BLaER1 (cell line): Measurements from ENCODE around the gene DNMT1.

Experiments
- H3K27ac ChIP-seq: shearing (Covaris generic); formaldehyde crosslinking; 2 replicates; pipeline ENCODE4 v1.8.1; 2022
- H3K27me3 ChIP-seq: shearing (Covaris generic); formaldehyde crosslinking; 2 replicates; pipeline ENCODE4 v1.8.1; 2022
- H3K36me3 ChIP-seq: shearing (Covaris generic); formaldehyde crosslinking; 2 replicates; pipeline ENCODE4 v1.8.1; 2022
- H3K4me1 ChIP-seq: shearing (Covaris generic); formaldehyde crosslinking; 2 replicates; pipeline ENCODE4 v1.8.1; 2022
- H3K4me2 ChIP-seq: shearing (Covaris generic); formaldehyde crosslinking; 2 replicates; pipeline ENCODE4 v1.8.1; 2022
- H3K4me3 ChIP-seq: shearing (Covaris generic); formaldehyde crosslinking; 2 replicates; pipeline ENCODE4 v1.8.1; 2022
- H3K9ac ChIP-seq: shearing (Covaris generic); formaldehyde crosslinking; 2 replicates; pipeline ENCODE4 v1.8.1; 2022
- H3K9me3 ChIP-seq: shearing (Covaris generic); formaldehyde crosslinking; 2 replicates; pipeline ENCODE4 v1.8.1; 2022
- H4K20me1 ChIP-seq: shearing (Covaris generic); formaldehyde crosslinking; 2 replicates; pipeline ENCODE4 v1.8.1; 2022
- Cebpa-rat ChIP-seq: shearing (Covaris generic); IDR thresholded peaks from 2 replicates; pipeline ENCODE4 v1.8.1; 2022

Gene DNMT1

GRCh38 chr19:10151521-10151920 is 43.2 kb downstream of the DNMT1 start:
- Histone ChIP-seq H3K36me3 (peaks cover 99% of the 10 kb centered on the region), H3K4me1 (peaks cover 9% of the 10 kb centered on the region; the same call in 1 of the 2 replicates), H3K9ac (no peak overlapping the region), H3K9me3 (no peaks in the 10 kb centered on the region), H4K20me1 (peaks cover 37% of the 10 kb centered on the region), H3K4me2 (no peak overlapping the region), H3K27ac (no peak overlapping the region), H3K27me3 (no peaks in the 10 kb centered on the region), H3K4me3 (no peak overlapping the region)
- no peak for TF ChIP-seq Cebpa-rat

GRCh38 chr19:10149427-10149826 is 45.3 kb downstream of the DNMT1 start:
- Histone ChIP-seq H3K9ac (no peak overlapping the region), H4K20me1 (peaks cover 23% of the 10 kb centered on the region), H3K27ac (no peak overlapping the region), H3K4me2 (no peak overlapping the region), H3K36me3 (peaks cover 99% of the 10 kb centered on the region), H3K4me3 (no peak overlapping the region), H3K27me3 (no peaks in the 10 kb centered on the region), H3K9me3 (no peaks in the 10 kb centered on the region), H3K4me1 (peaks cover 9% of the 10 kb centered on the region; the same call in 1 of the 2 replicates)
- no peak for TF ChIP-seq Cebpa-rat

DNA sequence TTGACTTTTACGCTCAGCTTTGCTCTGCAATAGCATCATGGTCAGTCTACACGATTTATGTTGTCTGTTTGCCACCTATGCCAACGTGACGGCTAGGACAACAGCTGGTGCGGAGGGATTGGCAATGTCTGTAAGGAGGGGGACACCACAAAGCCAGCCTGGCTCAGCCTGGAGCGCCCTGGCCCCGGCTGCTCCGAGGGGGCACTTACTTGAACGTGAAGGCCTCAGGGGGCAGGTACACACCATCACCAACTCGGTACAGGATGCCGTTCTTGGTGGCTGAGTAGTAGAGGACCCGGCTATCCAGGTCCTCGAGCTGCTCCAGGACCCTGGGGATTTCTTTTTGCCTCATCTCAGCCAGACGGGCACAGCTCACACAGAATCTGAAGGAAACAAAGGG is 48.6 kb downstream of the DNMT1 start:
- H3K4me2 ChIP-seq = no peak overlapping the region
- TF ChIP-seq Cebpa-rat = no peak
- peaks cover 35% of the 10 kb centered on the region for H3K4me1 ChIP-seq
- H3K4me3 ChIP-seq = no peak overlapping the region
- H3K27ac ChIP-seq = no peak overlapping the region
- H3K36me3 ChIP-seq = peaks cover 99% of the 10 kb centered on the region
- H3K27me3 ChIP-seq = no peaks in the 10 kb centered on the region
- no peaks in the 10 kb centered on the region for H3K9me3 ChIP-seq
- no peaks in the 10 kb centered on the region for H4K20me1 ChIP-seq
- no peak overlapping the region for H3K9ac ChIP-seq

DNA sequence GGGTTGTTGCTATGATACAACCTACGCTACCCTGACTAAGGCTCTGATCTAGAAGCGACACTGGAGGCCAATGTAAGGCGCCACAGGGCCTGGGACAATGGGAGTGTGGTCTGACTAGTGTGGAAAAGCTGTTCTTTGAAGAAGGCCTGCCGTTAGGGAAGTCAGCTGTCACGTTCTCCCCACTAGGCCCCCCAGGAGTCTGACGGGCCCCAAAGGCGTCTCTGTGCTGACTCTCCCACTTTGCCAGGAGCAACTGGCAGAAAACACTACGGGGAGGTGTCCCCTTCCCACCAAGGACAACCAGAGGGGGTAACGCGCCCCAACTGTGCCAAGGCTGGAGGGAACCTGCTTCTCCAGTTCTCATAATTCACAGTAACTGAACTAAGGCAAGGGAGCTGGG is 49.7 kb downstream of the DNMT1 start:
- Histone ChIP-seq H3K36me3 (peaks cover 99% of the 10 kb centered on the region), H3K27ac (0 out of 2 replicates have a peak overlapping the region, but pooled peaks have one; percentile 30), H3K4me3 (no peak overlapping the region), H3K9ac (no peak overlapping the region), H3K27me3 (no peaks in the 10 kb centered on the region), H3K9me3 (no peaks in the 10 kb centered on the region), H3K4me1 (peaks cover 46% of the 10 kb centered on the region), H4K20me1 (no peaks in the 10 kb centered on the region), H3K4me2 (no peak overlapping the region)
- TF ChIP-seq Cebpa-rat = no peak

DNA sequence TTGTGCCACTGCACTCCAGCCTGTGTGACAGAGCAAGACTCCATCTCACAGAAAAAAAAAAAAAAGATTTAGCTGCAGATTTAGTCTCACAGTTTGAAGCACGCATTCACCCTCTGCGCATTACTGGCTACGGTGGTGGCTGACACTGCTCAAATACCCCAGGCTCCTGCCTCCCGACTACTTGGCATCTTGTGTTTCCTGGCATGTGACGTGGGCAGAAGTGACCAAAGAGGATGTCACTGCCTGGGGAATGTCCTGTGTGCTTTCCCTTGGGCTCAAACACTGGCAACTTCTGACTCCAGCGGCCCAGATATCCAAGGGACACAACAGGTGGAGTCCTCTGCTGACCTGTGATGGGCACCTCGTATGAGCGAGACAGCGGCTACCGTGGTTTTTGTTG is 50.4 kb downstream of the DNMT1 start:
- H3K4me1 ChIP-seq = peaks cover 53% of the 10 kb centered on the region
- H3K9ac ChIP-seq = no peak overlapping the region
- H3K4me2 ChIP-seq = no peak overlapping the region
- no peaks in the 10 kb centered on the region for H3K9me3 ChIP-seq
- no peak overlapping the region for H3K27ac ChIP-seq
- TF ChIP-seq Cebpa-rat = no peak
- H3K36me3 ChIP-seq = peaks cover 99% of the 10 kb centered on the region
- no peaks in the 10 kb centered on the region for H4K20me1 ChIP-seq
- H3K4me3 ChIP-seq = no peak overlapping the region
- H3K27me3 ChIP-seq = no peaks in the 10 kb centered on the region

- Histone ChIP-seq H3K4me2 (no peak overlapping the region), H3K36me3 (peaks cover 99% of the 10 kb centered on the region), H3K9me3 (no peaks in the 10 kb centered on the region), H3K27ac (no peak overlapping the region), H3K4me3 (no peak overlapping the region), H3K4me1 (peaks cover 59% of the 10 kb centered on the region), H3K27me3 (no peaks in the 10 kb centered on the region), H3K9ac (no peak overlapping the region), H4K20me1 (no peaks in the 10 kb centered on the region)
- TF ChIP-seq Cebpa-rat = no peak
Measured at GRCh38 chr19:10143681-10144080, 51.1 kb downstream of the DNMT1 start.

- no peaks in the 10 kb centered on the region for H3K9me3 ChIP-seq
- no peak overlapping the region for H3K9ac ChIP-seq
- no peaks in the 10 kb centered on the region for H4K20me1 ChIP-seq
- no peak for TF ChIP-seq Cebpa-rat
- H3K27me3 ChIP-seq = no peaks in the 10 kb centered on the region
- no peak overlapping the region for H3K4me3 ChIP-seq
- H3K27ac ChIP-seq = peak overlapping the region; percentile 41
- H3K36me3 ChIP-seq = peaks cover 100% of the 10 kb centered on the region
- H3K4me1 ChIP-seq = peaks cover 65% of the 10 kb centered on the region
- H3K4me2 ChIP-seq = peak overlapping the region; percentile 22; the same call in 1 of the 2 replicates
Measured at GRCh38 chr19:10142701-10143375, 51.9 kb downstream of the DNMT1 start.

GRCh38 chr19:10141973-10142372 is 52.8 kb downstream of the DNMT1 start:
- Histone ChIP-seq H3K27ac (peak overlapping the region; percentile 41), H3K9me3 (no peaks in the 10 kb centered on the region), H3K36me3 (peaks cover 100% of the 10 kb centered on the region), H4K20me1 (no peaks in the 10 kb centered on the region), H3K9ac (peak overlapping the region; percentile 24; the same call in 1 of the 2 replicates), H3K4me1 (peaks cover 68% of the 10 kb centered on the region), H3K4me2 (peak overlapping the region; percentile 22; the same call in 1 of the 2 replicates), H3K4me3 (no peak overlapping the region), H3K27me3 (no peaks in the 10 kb centered on the region)
- no peak for TF ChIP-seq Cebpa-rat

DNA sequence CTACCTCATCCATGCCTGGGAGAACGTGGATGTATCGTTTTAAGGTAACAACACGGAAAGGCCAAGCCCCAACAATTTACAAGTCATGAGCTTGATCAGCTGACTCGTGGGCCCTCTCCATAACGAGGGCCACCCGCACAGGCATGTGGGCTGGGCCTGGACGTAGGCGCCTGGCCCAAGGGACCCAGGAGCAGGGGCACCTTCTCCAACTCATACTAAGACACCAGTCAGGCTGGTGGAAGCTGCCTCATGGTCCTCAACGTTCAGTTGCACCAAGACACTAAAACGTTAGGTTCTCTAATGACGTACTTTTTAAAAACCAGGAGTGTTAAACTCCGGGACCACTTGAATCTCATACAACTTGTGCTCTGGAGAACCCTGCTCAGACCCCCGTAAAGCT is 53.3 kb downstream of the DNMT1 start:
- Histone ChIP-seq H3K27ac (peak overlapping the region; percentile 86), H3K36me3 (peaks cover 100% of the 10 kb centered on the region), H3K27me3 (no peaks in the 10 kb centered on the region), H3K4me1 (peaks cover 73% of the 10 kb centered on the region), H3K9ac (0 out of 2 replicates have a peak overlapping the region, but pooled peaks have one; percentile 30), H3K9me3 (no peaks in the 10 kb centered on the region), H3K4me3 (no peak overlapping the region), H4K20me1 (no peaks in the 10 kb centered on the region), H3K4me2 (peak overlapping the region; percentile 78)
- no peak for TF ChIP-seq Cebpa-rat

DNA sequence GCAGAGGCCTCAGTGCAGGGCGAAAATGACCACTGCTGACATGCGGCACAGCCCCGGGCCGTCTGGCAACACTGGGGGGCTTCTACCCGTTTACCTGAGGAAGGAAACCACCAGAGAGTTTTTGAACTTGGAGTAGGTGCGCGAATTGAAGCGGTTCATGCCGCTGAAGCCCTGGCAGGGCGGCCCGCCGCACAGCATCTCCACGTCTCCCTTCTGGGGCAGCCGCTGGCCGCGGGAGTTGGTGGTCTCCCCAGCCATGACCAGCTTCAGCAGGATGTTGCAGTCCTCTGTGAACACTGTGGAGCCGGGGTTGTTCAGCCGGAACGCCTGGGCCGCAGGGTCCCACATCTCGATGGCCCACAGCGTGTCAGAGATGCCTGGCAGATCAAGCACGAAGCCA is 54.8 kb downstream of the DNMT1 start:
- Histone ChIP-seq H3K27me3 (no peaks in the 10 kb centered on the region), H4K20me1 (no peaks in the 10 kb centered on the region), H3K4me2 (peak overlapping the region; percentile 78), H3K27ac (peak overlapping the region; percentile 86), H3K36me3 (peaks cover 100% of the 10 kb centered on the region), H3K4me1 (peaks cover 88% of the 10 kb centered on the region), H3K9me3 (no peaks in the 10 kb centered on the region), H3K9ac (peak overlapping the region; percentile 70), H3K4me3 (peak overlapping the region; percentile 44)
- TF ChIP-seq Cebpa-rat = no peak
